PC-3 (cell line): ENCODE data around the gene MCHR1. TPM values are rescaled to one million over a fixed set of nuclear protein-coding genes. Genes with fewer than 3 reads are reported as not detected.
"Not testable (repeated sequence)": the region's sequence is repeated elsewhere in the genome, so short reads cannot be mapped to it uniquely, and the experiment has no call there.

Source experiments
- ATAC-seq: fragments of 200-7000 bp; cut with Tn5 transposase; 2 replicates; pipeline ENCODE4 v1.9.1; 2020; ENCODE audit warnings: mild to moderate bottlenecking, moderate library complexity
- BruUV-seq: library from RNA; stranded (reverse); fragments of 400-500 nt; replicated peaks from 2 replicates; lab custom pipeline; 2021; lab: Mats Ljungman, UMichigan
- CTCF ChIA-PET: fragments of 300-600 bp; sonication (Branson Sonifier 250); formaldehyde crosslinking; loops from one replicate; lab custom pipeline; 2022; ENCODE audit warnings: antibody characterized with exemption; lab: Charles Lee
- POLR2A ChIA-PET: fragments of 300-600 bp; sonication (Branson Sonifier 250); formaldehyde crosslinking; loops from one replicate; lab custom pipeline; 2022; ENCODE audit warnings: antibody characterized with exemption; ENCODE audit not compliant: unreplicated experiment; lab: Charles Lee
- DNase-seq: peaks from one replicate; pipeline ENCODE4 v3.0.0-alpha.2; 2015
- H2AFZ ChIP-seq: fragments of 300-600 bp; sonication (generic); 2 replicates; pipeline ENCODE4 v1.6.0; 2016; ENCODE audit warnings: antibody characterized with exemption, low read length
- H3F3A ChIP-seq: fragments of 300-600 bp; sonication (generic); one replicate; pipeline ENCODE4 v1.6.0; 2017; ENCODE audit warnings: antibody characterized with exemption, low read length, control low read depth, mild to moderate bottlenecking; ENCODE audit not compliant: unreplicated experiment
- H3K27ac ChIP-seq: fragments of 300-600 bp; sonication (generic); 2 replicates; pipeline ENCODE4 v1.5.1; 2016; ENCODE audit warnings: mild to moderate bottlenecking, low read length
- H3K27me3 ChIP-seq: fragments of 300-600 bp; sonication (generic); 2 replicates; pipeline ENCODE4 v1.6.1; 2016; ENCODE audit warnings: low read length, mixed read lengths
- H3K36me3 ChIP-seq: fragments of 300-600 bp; sonication (generic); 2 replicates; pipeline ENCODE4 v1.6.1; 2016; ENCODE audit warnings: low read depth, mixed run types, low read length, mixed read lengths
- H3K4me1 ChIP-seq: fragments of 300-600 bp; sonication (generic); 2 replicates; pipeline ENCODE4 v1.5.1; 2016; ENCODE audit warnings: low read length; ENCODE audit not compliant: insufficient read depth
- H3K4me2 ChIP-seq: fragments of 300-600 bp; sonication (generic); 2 replicates; pipeline ENCODE4 v1.6.0; 2016; ENCODE audit warnings: low read length
- H3K4me3 ChIP-seq: fragments of 300-600 bp; sonication (generic); 2 replicates; pipeline ENCODE4 v1.5.1; 2016; ENCODE audit warnings: mild to moderate bottlenecking, low read length, mixed read lengths
- H3K79me2 ChIP-seq: fragments of 300-600 bp; sonication (generic); 2 replicates; pipeline ENCODE4 v1.6.1; 2017; ENCODE audit warnings: low read length, mixed read lengths
- H3K9ac ChIP-seq: fragments of 300-600 bp; sonication (generic); 2 replicates; pipeline ENCODE4 v1.6.0; 2016; ENCODE audit warnings: mild to moderate bottlenecking, low read length
- H3K9me2 ChIP-seq: fragments of 300-600 bp; sonication (generic); replicated peaks from 2 replicates; pipeline ENCODE4 v1.6.1; 2016; ENCODE audit warnings: mixed run types, low read length, mixed read lengths
- H3K9me3 ChIP-seq: fragments of 300-600 bp; sonication (generic); 2 replicates; pipeline ENCODE4 v1.6.1; 2016; ENCODE audit warnings: low read length, mixed read lengths
- H4K20me1 ChIP-seq: fragments of 300-600 bp; sonication (generic); 2 replicates; pipeline ENCODE4 v1.6.1; 2016; ENCODE audit warnings: low read length, mixed read lengths
- CTCF ChIP-seq: fragments of 300-600 bp; sonication (generic); conservative IDR thresholded peaks from 2 replicates; pipeline ENCODE4 v1.5.1; 2017; ENCODE audit warnings: antibody characterized with exemption, low read depth, mild to moderate bottlenecking, low read length
- EZH2 ChIP-seq: fragments of 300-600 bp; sonication (generic); IDR thresholded peaks from one replicate; pipeline ENCODE4 v1.6.1; 2017; ENCODE audit warnings: antibody characterized with exemption, mild to moderate bottlenecking, low read length; ENCODE audit not compliant: unreplicated experiment
- EZH2phosphoT487 ChIP-seq: fragments of 300-600 bp; sonication (generic); IDR thresholded peaks from 2 replicates; pipeline ENCODE4 v1.6.1; 2018; ENCODE audit warnings: mild to moderate bottlenecking, antibody characterized with exemption, low read length, borderline replicate concordance
- intact Hi-C: fragments of 100-400 bp; cut with micrococcal nuclease; formaldehyde crosslinking; loops from 2 replicates; pipeline ENCODE4 v1.9.0; 2023
- total RNA-seq: library from RNA; depleted of rRNA; stranded (reverse); fragments of >200 nt; gene quantifications from 2 replicates; pipeline ENCODE4 v1.2.3, GENCODE V29; 2014

The MCHR1 gene
- total RNA-seq, 1 experiment from 2014 or later = not detected

- no peak overlapping the region for H3K4me3 ChIP-seq
- ChIA-PET POLR2A (no interaction called here), CTCF (no interaction called here)
- no peaks in the 10 kb centered on the region for H3K4me1 ChIP-seq
- DNase-seq = no peak
- H3K9me3 ChIP-seq = no peaks in the 10 kb centered on the region
- no peak overlapping the region for H3K9ac ChIP-seq
- BruUV-seq = no TSS peak
- no peaks in the 10 kb centered on the region for H3K36me3 ChIP-seq
- H3K9me2 ChIP-seq = no peaks in the 10 kb centered on the region
- H3K4me2 ChIP-seq = no peak overlapping the region
- no peak overlapping the region for H3K27ac ChIP-seq
- no peaks in the 10 kb centered on the region for H4K20me1 ChIP-seq
- H3F3A ChIP-seq = no peaks in the 10 kb centered on the region
- no peak for ATAC-seq
- intact Hi-C loops = no loop called here
- no peaks in the 10 kb centered on the region for H3K79me2 ChIP-seq
- TF ChIP-seq EZH2phosphoT487 (no peak), EZH2 (no peak), CTCF (no peak)
- H2AFZ ChIP-seq = no peak overlapping the region
- no peaks in the 10 kb centered on the region for H3K27me3 ChIP-seq
These were observed 7.4 kb upstream of the MCHR1 start for GRCh38 chr22:40671796-40672360.

GRCh38 chr22:40673017-40673416 lies 6.3 kb upstream of the MCHR1 start:
- H3K27ac ChIP-seq = no peak overlapping the region
- H3K9ac ChIP-seq = no peak overlapping the region
- no peaks in the 10 kb centered on the region for H3K36me3 ChIP-seq
- no peaks in the 10 kb centered on the region for H3K4me1 ChIP-seq
- no peak overlapping the region for H3K4me2 ChIP-seq
- no peaks in the 10 kb centered on the region for H3K9me2 ChIP-seq
- ATAC-seq (no peak), DNase-seq (no peak)
- H3F3A ChIP-seq = no peaks in the 10 kb centered on the region
- ChIA-PET POLR2A (no interaction called here), CTCF (no interaction called here)
- no TSS peak for BruUV-seq
- no peak overlapping the region for H3K4me3 ChIP-seq
- no peak overlapping the region for H2AFZ ChIP-seq
- intact Hi-C loops = no loop called here
- no peaks in the 10 kb centered on the region for H3K9me3 ChIP-seq
- no peaks in the 10 kb centered on the region for H3K79me2 ChIP-seq
- no peaks in the 10 kb centered on the region for H4K20me1 ChIP-seq
- no peak for TF ChIP-seq EZH2
- TF ChIP-seq EZH2phosphoT487 = no peak
- no peak for TF ChIP-seq CTCF
- H3K27me3 ChIP-seq = no peaks in the 10 kb centered on the region

- no peaks in the 10 kb centered on the region for H3K79me2 ChIP-seq
- no peaks in the 10 kb centered on the region for H3K4me1 ChIP-seq
- H3K9me2 ChIP-seq = no peaks in the 10 kb centered on the region
- no peak for ATAC-seq
- no peaks in the 10 kb centered on the region for H4K20me1 ChIP-seq
- no peaks in the 10 kb centered on the region for H3F3A ChIP-seq
- no peak overlapping the region for H3K4me2 ChIP-seq
- H3K9ac ChIP-seq = no peak overlapping the region
- H3K9me3 ChIP-seq = no peaks in the 10 kb centered on the region
- H3K36me3 ChIP-seq = no peaks in the 10 kb centered on the region
- H2AFZ ChIP-seq = no peak overlapping the region
- no TSS peak for BruUV-seq
- POLR2A ChIA-PET = no interaction called here
- H3K4me3 ChIP-seq = no peak overlapping the region
- CTCF ChIA-PET = no interaction called here
- H3K27ac ChIP-seq = no peak overlapping the region
- no peak for DNase-seq
- H3K27me3 ChIP-seq = no peaks in the 10 kb centered on the region
- TF ChIP-seq CTCF (no peak), EZH2phosphoT487 (no peak), EZH2 (no peak)
- intact Hi-C loops = no loop called here
These were observed 5.0 kb upstream of the MCHR1 start for GRCh38 chr22:40674274-40674673.

- H3K4me2 ChIP-seq, H3K27ac ChIP-seq, H4K20me1 ChIP-seq, CTCF ChIA-PET, H2AFZ ChIP-seq, DNase-seq, BruUV-seq, H3K9me2 ChIP-seq, H3K36me3 ChIP-seq, H3K79me2 ChIP-seq, H3K4me1 ChIP-seq, H3K27me3 ChIP-seq, H3K4me3 ChIP-seq, H3K9ac ChIP-seq, ATAC-seq, POLR2A ChIA-PET, H3F3A ChIP-seq, intact Hi-C loops, H3K9me3 ChIP-seq: not testable (repeated sequence)
These were observed 3.1 kb upstream of the MCHR1 start for GRCh38 chr22:40676166-40676565.
